ENCODE measurements around the gene PARP4.
"Not testable (repeated sequence)": the region's sequence is repeated elsewhere in the genome, so short reads cannot be mapped to it uniquely, and the experiment has no call there.

GRCh38 chr13:24444851-24445250, 67.7 kb downstream of the PARP4 start:
- not testable (repeated sequence) for TF ChIP-seq CTCF (IDR thresholded peaks at IDR 0.05; ENCODE audit: insufficient read depth, low read length, poor library complexity, severe bottlenecking); EZH2phosphoT487 (conservative IDR thresholded peaks at IDR 0.05; ENCODE audit: low read length)
